Astrocyte of the cerebellum (primary cell): Measurements from ENCODE around the gene TUT1.

Experiments used
- DNase-seq: peaks from one replicate; pipeline ENCODE4 v3.0.0-alpha.2; 2011; ENCODE audit warnings: low read depth
- H3K4me3 ChIP-seq: 2 replicates; pipeline ENCODE4 v1.5.1; 2011; ENCODE audit warnings: mild to moderate bottlenecking, low read depth, low read length, moderate library complexity
- in situ Hi-C: cut with HindIII; loops from 2 replicates; pipeline ENCODE4 v1.10.0; 2017; ENCODE audit warnings: low sequenced_read_pairs
- TF ChIP-seq, protein P1 (sequence below): IDR thresholded peaks from 2 replicates; pipeline ENCODE4 v1.5.1; 2012; ENCODE audit warnings: low read length, low read depth, moderate library complexity, mild to moderate bottlenecking; ENCODE audit errors: missing control alignments

Gene TUT1

DNA sequence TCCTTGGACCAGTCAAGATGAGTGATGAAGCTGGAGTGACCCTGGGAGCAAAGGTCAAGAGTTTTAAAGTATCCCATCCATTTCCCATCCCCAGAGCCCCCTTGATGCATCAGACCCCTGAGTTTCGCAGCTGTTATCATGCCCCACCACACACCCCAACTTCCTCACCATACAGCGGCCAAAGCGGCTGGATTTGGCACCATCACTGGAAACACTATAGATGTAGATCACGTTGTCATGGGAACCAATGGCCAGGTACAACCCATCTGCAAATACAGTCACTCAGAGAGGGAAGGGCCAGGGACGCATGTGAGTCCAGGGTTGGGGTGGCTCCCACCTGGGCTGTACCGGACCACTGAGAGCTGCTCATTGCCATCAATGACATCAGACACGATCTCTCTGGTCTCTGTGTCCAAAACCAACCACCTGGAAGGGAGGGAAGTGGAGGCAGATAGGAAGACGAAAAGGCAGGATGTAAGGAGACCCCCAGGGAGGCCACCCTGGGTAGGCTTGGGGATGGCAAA lies 12.5 kb upstream of the TUT1 start:
- TF ChIP-seq, protein P1, sequence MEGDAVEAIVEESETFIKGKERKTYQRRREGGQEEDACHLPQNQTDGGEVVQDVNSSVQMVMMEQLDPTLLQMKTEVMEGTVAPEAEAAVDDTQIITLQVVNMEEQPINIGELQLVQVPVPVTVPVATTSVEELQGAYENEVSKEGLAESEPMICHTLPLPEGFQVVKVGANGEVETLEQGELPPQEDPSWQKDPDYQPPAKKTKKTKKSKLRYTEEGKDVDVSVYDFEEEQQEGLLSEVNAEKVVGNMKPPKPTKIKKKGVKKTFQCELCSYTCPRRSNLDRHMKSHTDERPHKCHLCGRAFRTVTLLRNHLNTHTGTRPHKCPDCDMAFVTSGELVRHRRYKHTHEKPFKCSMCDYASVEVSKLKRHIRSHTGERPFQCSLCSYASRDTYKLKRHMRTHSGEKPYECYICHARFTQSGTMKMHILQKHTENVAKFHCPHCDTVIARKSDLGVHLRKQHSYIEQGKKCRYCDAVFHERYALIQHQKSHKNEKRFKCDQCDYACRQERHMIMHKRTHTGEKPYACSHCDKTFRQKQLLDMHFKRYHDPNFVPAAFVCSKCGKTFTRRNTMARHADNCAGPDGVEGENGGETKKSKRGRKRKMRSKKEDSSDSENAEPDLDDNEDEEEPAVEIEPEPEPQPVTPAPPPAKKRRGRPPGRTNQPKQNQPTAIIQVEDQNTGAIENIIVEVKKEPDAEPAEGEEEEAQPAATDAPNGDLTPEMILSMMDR = no peak
- H3K4me3 ChIP-seq = no peak overlapping the region
- no peak for DNase-seq
- in situ Hi-C loops = no loop called here

- in situ Hi-C loops = no loop called here
- H3K4me3 ChIP-seq = peak overlapping the region; percentile 77
- TF ChIP-seq, protein P1 = no peak
- DNase-seq = no peak
Measured at GRCh38 chr11:62603072-62603408, 11.7 kb upstream of the TUT1 start.

DNA sequence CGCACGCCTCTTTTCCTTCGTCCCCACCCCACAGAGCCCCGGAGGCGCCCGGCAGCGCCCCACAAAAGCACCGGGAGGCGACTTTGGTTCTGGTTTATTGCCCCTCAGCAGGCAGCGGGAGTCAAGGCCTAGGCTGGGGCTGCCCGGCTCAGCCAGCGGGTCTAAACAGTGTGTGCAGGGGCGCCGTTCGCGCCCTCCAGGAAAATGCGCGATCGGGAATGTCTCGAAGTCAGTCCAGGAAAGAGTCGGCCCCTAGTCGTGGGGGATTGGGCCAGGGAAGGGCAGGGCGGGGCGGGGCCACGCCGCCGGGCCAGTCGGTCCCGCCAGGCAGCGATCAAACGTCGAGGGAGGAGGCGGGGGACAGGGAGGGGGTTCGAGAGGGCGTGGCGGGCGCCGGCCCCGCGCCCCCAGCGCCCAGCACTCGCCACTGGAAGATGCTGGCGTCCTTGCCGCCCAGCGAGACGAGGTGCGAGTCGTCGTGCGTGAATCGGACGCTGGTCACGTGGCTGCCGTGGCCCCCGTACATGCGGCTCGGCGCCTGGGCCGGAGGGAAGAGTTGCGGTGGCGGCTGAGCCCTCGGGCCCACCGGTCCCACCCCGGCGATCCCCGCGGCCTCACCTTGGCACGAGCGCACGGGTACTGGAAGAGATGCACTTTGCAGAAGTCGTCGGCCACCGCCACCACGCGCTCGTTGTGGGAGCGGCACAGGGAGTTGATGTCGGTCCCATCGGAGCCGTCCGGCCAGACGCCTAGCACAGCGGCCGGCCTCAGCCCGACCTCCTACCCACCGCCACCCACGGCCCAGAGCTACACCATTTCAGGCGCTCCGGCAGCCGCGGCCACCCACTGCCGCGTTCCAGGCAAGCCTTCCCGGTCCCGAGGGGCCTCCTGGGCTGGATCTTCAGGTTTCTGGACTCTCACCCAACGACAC lies 11.1 kb upstream of the TUT1 start:
- TF ChIP-seq, protein P1 = no peak
- no peak for DNase-seq
- in situ Hi-C loops = no loop called here

GRCh38 chr11:62601372-62602140 lies 10.2 kb upstream of the TUT1 start, which contains the start of gene MTA2:
MTA2 (minus strand) TSS chr11:62601865; CDS start chr11:62601450, 415 bp downstream.
- in situ Hi-C loops = no loop called here
- peak; percentile 96 for DNase-seq
- peak within 1 kb of the TSS; percentile 77 for H3K4me3 ChIP-seq
- TF ChIP-seq, protein P1 = no peak

More for the DNA sequence above, 11.1 kb upstream of the TUT1 start:
- peak overlapping the region; percentile 77 for H3K4me3 ChIP-seq

- no peak for DNase-seq
- peak overlapping the region; percentile 77 for H3K4me3 ChIP-seq
- TF ChIP-seq, protein P1 = no peak
- in situ Hi-C loops = no loop called here
Measured at GRCh38 chr11:62601122-62601371, 9.7 kb upstream of the TUT1 start.

DNA sequence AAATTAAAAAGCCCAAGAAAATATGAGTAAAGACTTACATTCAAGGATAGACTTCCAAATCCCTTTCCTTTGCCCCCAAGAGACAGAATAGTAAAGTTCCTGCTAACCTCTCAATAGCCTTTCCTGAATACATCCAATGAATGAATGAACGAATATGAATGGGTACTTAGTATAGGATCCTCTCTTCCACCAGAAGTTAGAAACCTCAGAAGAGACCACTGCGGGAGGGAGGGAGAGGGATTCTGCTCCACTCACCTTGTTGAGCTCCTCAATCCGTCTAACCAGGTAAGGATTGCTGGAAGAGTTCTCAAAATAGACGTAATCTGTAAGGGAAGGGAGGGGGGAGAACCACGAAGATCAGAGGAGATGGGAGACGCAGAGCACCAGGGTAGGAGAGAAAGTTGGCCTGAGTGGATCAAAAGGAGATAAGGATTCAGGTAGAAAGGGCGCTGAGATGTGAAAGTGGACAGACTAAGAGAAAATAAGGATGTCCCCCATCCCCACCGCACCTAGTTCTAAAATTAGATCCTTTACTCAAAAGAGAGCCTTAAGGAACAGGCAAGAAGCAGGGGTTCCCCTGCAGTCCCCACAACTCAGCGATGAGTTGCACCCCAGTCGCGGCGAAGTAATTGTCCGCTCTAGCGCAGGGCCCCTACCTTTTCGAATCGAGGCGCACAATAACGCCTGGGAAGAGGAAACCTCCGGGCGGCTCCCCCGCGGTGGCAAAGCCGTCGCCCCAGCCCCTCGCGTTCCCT lies 9.2 kb upstream of the TUT1 start:
- TF ChIP-seq, protein P1 = no peak
- peak overlapping the region; percentile 77 for H3K4me3 ChIP-seq
- in situ Hi-C loops = no loop called here
- DNase-seq = no peak
